ENCODE measurements around the gene COQ8A. TPM values are rescaled to one million over a fixed set of nuclear protein-coding genes. Genes with fewer than 3 reads are reported as not detected.
A peak's percentile ranks its signal among the peaks of the same experiment; 100 is the strongest.

The COQ8A gene
- total RNA-seq, 4 donors from 2014 or later: 46.0 to 80.5 (median 67.7) TPM

DNA sequence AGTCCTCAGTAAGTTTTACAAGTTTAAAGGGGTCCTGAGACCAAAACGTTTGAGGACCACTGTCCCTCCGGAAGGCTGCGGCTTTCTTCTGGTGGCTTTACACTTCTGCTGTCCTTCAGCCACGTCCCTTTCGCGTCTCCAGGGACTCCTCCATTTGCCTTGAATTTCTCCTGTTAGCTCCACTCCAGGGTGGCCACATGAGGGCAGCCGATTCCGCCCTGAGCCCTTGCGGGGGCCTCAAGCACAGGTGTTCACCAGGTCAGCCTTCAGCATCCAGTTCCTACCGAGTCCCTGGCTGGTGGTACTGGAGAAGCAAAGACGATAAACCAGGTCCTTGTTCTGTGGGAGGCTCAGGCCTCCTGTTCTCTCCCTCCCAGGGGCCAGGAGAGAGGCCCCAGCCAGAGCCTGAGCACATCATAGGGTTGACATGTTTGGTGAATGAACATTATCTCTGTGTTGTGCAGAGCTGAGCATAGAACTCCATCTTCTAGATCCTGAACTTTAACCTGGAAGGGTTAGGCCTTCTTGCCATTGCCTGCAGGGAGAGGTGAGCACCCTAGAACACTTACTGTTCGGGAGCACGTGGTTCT is 27.4 kb upstream of the COQ8A start:
- Histone ChIP-seq H3K36me3 (no peaks in the 10 kb centered on the region), H3K27me3 (no peaks in the 10 kb centered on the region), H3K9me3 (no peaks in the 10 kb centered on the region), H3K4me1 (peaks cover 0 to 25% (median 6%) of the 10 kb centered on the region in 4 donors), H3K4me3 (no peak overlapping the region), H3K27ac (no peak overlapping the region)
- intact Hi-C loops (cut with DNase I; ENCODE audit: low total_unique reads): no loop called here
- in situ Hi-C loops (cut with MboI; ENCODE audit: low pct_ligation_motif_present in 1 of 4, low pct_unique_long_range_greater_than_20kb in 1 of 4, low sequenced_read_pairs in 3 of 4): loop anchor here (10.0 to 25.0 kb wide), 3 partner anchors 62 to 532 kb away; no protein-coding TSS in a partner anchor
- WGBS, 2 donors (ENCODE audit: low coverage in 1 of 2): 38% methylated on average over 6 to 13 of the region's 13 CpGs
- TF ChIP-seq, protein P1, sequence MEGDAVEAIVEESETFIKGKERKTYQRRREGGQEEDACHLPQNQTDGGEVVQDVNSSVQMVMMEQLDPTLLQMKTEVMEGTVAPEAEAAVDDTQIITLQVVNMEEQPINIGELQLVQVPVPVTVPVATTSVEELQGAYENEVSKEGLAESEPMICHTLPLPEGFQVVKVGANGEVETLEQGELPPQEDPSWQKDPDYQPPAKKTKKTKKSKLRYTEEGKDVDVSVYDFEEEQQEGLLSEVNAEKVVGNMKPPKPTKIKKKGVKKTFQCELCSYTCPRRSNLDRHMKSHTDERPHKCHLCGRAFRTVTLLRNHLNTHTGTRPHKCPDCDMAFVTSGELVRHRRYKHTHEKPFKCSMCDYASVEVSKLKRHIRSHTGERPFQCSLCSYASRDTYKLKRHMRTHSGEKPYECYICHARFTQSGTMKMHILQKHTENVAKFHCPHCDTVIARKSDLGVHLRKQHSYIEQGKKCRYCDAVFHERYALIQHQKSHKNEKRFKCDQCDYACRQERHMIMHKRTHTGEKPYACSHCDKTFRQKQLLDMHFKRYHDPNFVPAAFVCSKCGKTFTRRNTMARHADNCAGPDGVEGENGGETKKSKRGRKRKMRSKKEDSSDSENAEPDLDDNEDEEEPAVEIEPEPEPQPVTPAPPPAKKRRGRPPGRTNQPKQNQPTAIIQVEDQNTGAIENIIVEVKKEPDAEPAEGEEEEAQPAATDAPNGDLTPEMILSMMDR (IDR thresholded peaks at IDR 0.05): peak; percentile 61 to 73 (median 66)
- TF ChIP-seq EP300 (IDR thresholded peaks at IDR 0.05; ENCODE audit: low read depth): no peak
- DNase-seq: peak; percentile 75

DNA sequence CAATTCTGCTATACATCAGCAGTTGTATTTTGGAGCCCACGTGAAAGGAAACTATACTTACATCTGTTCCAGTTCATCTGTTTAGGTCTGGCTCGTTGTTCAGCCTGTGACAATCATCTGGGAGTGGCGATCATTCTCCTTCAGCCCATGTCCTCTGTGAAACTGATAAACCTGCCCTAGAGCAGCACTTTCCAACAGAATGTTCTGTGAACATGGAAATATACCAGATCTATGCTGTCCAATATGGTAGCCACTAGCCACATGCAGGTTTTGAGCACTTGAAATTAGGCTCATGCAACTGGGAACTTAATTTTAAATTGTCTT is 24.5 kb upstream of the COQ8A start:
- WGBS, 2 donors (ENCODE audit: low coverage in 1 of 2): 40 to 54% methylated on average over 1 to 3 of the region's 3 CpGs

DNA sequence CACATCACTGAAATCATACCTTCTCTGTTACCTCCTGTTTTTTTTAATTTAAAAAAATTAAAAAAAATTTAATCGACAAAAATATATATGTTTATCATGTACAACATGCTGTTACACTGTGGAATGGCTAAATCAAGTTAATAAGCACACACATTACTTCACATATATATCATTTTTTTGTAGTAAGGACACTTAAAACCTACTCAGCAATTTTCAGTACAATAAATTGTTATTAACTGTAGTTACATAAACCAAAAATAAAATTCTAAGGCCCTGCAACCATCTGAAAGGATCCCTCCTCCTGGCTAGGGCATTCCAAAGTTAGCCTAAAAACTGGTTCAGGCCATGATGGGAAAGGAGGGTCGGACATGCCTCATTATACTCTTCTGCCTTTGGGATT is 23.6 kb upstream of the COQ8A start:
- peaks cover 0 to 25% (median 6%) of the 10 kb centered on the region in 4 donors for H3K4me1 ChIP-seq
- no peaks in the 10 kb centered on the region for H3K27me3 ChIP-seq
- no peaks in the 10 kb centered on the region for H3K9me3 ChIP-seq
- in situ Hi-C loops (cut with MboI; ENCODE audit: low pct_ligation_motif_present in 1 of 4, low pct_unique_long_range_greater_than_20kb in 1 of 4, low sequenced_read_pairs in 3 of 4) (loop anchor here (10.0 to 25.0 kb wide), 3 partner anchors 58 to 528 kb away; no protein-coding TSS in a partner anchor), intact Hi-C loops (cut with DNase I; ENCODE audit: low total_unique reads) (no loop called here)
- H3K4me3 ChIP-seq: no peak overlapping the region
- H3K36me3 ChIP-seq: no peaks in the 10 kb centered on the region
- 85 to 95% methylated on average over 1 to 2 of the region's 2 CpGs for WGBS, 2 donors (ENCODE audit: low coverage in 1 of 2)
- TF ChIP-seq POLR2AphosphoS5 (IDR thresholded peaks at IDR 0.05) (no peak), POLR2A (IDR thresholded peaks at IDR 0.05) (no peak), EP300 (IDR thresholded peaks at IDR 0.05; ENCODE audit: low read depth) (no peak)
- TF ChIP-seq, protein P1 (IDR thresholded peaks at IDR 0.05): no peak
- DNase-seq: no peak
- no peak overlapping the region for H3K27ac ChIP-seq

More for the DNA sequence above, 24.5 kb upstream of the COQ8A start:
- Histone ChIP-seq H3K27ac (peak overlapping the region in 1 of 4 donors; percentile 6), H3K27me3 (no peaks in the 10 kb centered on the region), H3K36me3 (no peaks in the 10 kb centered on the region), H3K4me1 (peaks cover 0 to 25% (median 6%) of the 10 kb centered on the region in 4 donors), H3K9me3 (no peaks in the 10 kb centered on the region), H3K4me3 (no peak overlapping the region)
- DNase-seq: no peak
- intact Hi-C loops (cut with DNase I; ENCODE audit: low total_unique reads): no loop called here
- no peak for TF ChIP-seq EP300 (IDR thresholded peaks at IDR 0.05; ENCODE audit: low read depth)
- TF ChIP-seq, protein P1 (IDR thresholded peaks at IDR 0.05): no peak
- TF ChIP-seq POLR2AphosphoS5 (IDR thresholded peaks at IDR 0.05): no peak
- TF ChIP-seq POLR2A (IDR thresholded peaks at IDR 0.05): no peak
- in situ Hi-C loops (cut with MboI; ENCODE audit: low pct_ligation_motif_present in 1 of 4, low pct_unique_long_range_greater_than_20kb in 1 of 4, low sequenced_read_pairs in 3 of 4): loop anchor here (10.0 to 25.0 kb wide), 3 partner anchors 59 to 529 kb away; no protein-coding TSS in a partner anchor

DNA sequence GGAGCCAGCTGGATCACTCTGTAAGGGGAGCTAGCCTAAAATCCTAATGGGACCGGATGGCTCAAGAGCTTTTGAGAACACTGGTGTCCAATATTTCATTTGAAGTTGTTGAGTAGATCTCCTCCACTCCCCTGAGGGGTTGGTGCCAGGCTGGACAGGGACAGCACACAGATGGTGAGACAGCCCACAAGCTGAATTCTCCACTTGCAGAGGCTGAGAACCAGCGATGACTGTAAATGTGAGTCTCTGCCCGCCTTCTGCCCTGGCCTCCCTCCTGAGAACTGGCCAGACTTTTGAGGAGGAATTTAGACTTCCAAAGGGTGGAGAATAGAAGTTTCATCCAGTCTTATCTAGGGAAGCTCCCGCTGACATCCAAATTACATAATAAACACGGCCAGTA is 20.5 kb upstream of the COQ8A start:
- H3K27ac ChIP-seq: no peak overlapping the region
- TF ChIP-seq, protein P1 (IDR thresholded peaks at IDR 0.05): no peak
- TF ChIP-seq POLR2AphosphoS5 (IDR thresholded peaks at IDR 0.05): no peak
- intact Hi-C loops (cut with DNase I; ENCODE audit: low total_unique reads): no loop called here
- WGBS, 2 donors (ENCODE audit: low coverage in 1 of 2): 90 to 93% methylated on average over 3 to 5 of the region's 5 CpGs
- H3K4me1 ChIP-seq: peaks cover 0 to 16% (median 6%) of the 10 kb centered on the region in 4 donors
- H3K9me3 ChIP-seq: no peaks in the 10 kb centered on the region
- no peak overlapping the region for H3K4me3 ChIP-seq
- no peaks in the 10 kb centered on the region for H3K36me3 ChIP-seq
- in situ Hi-C loops (cut with MboI; ENCODE audit: low pct_ligation_motif_present in 1 of 4, low pct_unique_long_range_greater_than_20kb in 1 of 4, low sequenced_read_pairs in 3 of 4): loop anchor here (10.0 to 25.0 kb wide), 3 partner anchors 55 to 525 kb away; no protein-coding TSS in a partner anchor
- no peaks in the 10 kb centered on the region for H3K27me3 ChIP-seq
- no peak for DNase-seq
